ENCODE measurements around the gene KLHL17. TPM values are rescaled to one million over a fixed set of nuclear protein-coding genes. Genes with fewer than 3 reads are reported as not detected.

Gene KLHL17
- total RNA-seq, 1 experiment from 2014 or later: 58.8 TPM

DNA sequence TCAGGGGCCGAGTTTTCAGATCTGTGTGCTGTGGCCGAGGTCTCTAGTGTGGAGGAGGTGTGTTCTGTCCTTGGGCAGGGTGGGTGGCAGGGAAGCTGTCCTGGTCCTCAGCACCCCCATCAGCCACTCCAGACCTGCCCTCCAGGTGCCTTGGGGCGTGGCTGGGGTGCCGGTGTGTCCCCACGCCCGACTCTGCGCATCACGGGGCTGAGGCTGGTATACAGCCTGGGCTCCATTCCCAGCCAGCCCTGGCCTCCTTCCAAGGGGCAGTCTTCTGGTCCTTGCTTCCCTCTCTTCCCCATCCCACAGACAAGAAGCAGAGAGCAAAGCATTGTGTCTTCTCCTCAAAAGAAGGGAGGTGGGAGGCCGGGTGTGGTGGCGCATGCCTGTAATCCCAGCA, 32.6 kb upstream of the KLHL17 start:
- BruUV-seq (replicated peaks): no TSS peak
- no peaks in the 10 kb centered on the region for H3K9me3 ChIP-seq (ENCODE audit: control insufficient read depth, insufficient read depth, low read depth, low read length)
- peaks cover 47% of the 10 kb centered on the region for H3K4me1 ChIP-seq (ENCODE audit: control insufficient read depth, insufficient read depth, low read length)
- in situ Hi-C loops (cut with HindIII; ENCODE audit: low pct_unique_long_range_greater_than_20kb, low sequenced_read_pairs) (no loop called here), intact Hi-C loops (cut with micrococcal nuclease; ENCODE audit: unreplicated experiment) (no loop called here)
- POLR2A ChIA-PET: no interaction called here
- no peak overlapping the region; the same call in 1 of the 2 replicates for H3K27ac ChIP-seq (ENCODE audit: low read length)
- no peaks in the 10 kb centered on the region for H3K27me3 ChIP-seq (ENCODE audit: control insufficient read depth, insufficient read depth, low read length)
- no peak for ATAC-seq
- DNase-seq (ENCODE audit: low read depth, low spot score): no peak
- H3K4me3 ChIP-seq (ENCODE audit: low read depth in 2 of 2, low read length in 2 of 2): no peak overlapping the region
- CTCF ChIA-PET: no interaction called here
- TF ChIP-seq, protein P1, sequence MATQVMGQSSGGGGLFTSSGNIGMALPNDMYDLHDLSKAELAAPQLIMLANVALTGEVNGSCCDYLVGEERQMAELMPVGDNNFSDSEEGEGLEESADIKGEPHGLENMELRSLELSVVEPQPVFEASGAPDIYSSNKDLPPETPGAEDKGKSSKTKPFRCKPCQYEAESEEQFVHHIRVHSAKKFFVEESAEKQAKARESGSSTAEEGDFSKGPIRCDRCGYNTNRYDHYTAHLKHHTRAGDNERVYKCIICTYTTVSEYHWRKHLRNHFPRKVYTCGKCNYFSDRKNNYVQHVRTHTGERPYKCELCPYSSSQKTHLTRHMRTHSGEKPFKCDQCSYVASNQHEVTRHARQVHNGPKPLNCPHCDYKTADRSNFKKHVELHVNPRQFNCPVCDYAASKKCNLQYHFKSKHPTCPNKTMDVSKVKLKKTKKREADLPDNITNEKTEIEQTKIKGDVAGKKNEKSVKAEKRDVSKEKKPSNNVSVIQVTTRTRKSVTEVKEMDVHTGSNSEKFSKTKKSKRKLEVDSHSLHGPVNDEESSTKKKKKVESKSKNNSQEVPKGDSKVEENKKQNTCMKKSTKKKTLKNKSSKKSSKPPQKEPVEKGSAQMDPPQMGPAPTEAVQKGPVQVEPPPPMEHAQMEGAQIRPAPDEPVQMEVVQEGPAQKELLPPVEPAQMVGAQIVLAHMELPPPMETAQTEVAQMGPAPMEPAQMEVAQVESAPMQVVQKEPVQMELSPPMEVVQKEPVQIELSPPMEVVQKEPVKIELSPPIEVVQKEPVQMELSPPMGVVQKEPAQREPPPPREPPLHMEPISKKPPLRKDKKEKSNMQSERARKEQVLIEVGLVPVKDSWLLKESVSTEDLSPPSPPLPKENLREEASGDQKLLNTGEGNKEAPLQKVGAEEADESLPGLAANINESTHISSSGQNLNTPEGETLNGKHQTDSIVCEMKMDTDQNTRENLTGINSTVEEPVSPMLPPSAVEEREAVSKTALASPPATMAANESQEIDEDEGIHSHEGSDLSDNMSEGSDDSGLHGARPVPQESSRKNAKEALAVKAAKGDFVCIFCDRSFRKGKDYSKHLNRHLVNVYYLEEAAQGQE (IDR thresholded peaks at IDR 0.05; ENCODE audit: insufficient read depth in 1 of 2, low read depth in 2 of 2, low read length in 1 of 2): no peak
- TF ChIP-seq SIN3A (IDR thresholded peaks at IDR 0.05; ENCODE audit: borderline replicate concordance, insufficient read depth, low read depth, low read length) (no peak), TCF7L2 (IDR thresholded peaks at IDR 0.05; ENCODE audit: low read depth, low read length) (no peak), POLR2AphosphoS5 (IDR thresholded peaks at IDR 0.05; ENCODE audit: low read depth, low read length) (no peak)
- TF ChIP-seq, protein P2, sequence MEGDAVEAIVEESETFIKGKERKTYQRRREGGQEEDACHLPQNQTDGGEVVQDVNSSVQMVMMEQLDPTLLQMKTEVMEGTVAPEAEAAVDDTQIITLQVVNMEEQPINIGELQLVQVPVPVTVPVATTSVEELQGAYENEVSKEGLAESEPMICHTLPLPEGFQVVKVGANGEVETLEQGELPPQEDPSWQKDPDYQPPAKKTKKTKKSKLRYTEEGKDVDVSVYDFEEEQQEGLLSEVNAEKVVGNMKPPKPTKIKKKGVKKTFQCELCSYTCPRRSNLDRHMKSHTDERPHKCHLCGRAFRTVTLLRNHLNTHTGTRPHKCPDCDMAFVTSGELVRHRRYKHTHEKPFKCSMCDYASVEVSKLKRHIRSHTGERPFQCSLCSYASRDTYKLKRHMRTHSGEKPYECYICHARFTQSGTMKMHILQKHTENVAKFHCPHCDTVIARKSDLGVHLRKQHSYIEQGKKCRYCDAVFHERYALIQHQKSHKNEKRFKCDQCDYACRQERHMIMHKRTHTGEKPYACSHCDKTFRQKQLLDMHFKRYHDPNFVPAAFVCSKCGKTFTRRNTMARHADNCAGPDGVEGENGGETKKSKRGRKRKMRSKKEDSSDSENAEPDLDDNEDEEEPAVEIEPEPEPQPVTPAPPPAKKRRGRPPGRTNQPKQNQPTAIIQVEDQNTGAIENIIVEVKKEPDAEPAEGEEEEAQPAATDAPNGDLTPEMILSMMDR (IDR thresholded peaks at IDR 0.05): no peak
- H3K36me3 ChIP-seq (ENCODE audit: control insufficient read depth, insufficient read depth, low read length): no peaks in the 10 kb centered on the region

DNA sequence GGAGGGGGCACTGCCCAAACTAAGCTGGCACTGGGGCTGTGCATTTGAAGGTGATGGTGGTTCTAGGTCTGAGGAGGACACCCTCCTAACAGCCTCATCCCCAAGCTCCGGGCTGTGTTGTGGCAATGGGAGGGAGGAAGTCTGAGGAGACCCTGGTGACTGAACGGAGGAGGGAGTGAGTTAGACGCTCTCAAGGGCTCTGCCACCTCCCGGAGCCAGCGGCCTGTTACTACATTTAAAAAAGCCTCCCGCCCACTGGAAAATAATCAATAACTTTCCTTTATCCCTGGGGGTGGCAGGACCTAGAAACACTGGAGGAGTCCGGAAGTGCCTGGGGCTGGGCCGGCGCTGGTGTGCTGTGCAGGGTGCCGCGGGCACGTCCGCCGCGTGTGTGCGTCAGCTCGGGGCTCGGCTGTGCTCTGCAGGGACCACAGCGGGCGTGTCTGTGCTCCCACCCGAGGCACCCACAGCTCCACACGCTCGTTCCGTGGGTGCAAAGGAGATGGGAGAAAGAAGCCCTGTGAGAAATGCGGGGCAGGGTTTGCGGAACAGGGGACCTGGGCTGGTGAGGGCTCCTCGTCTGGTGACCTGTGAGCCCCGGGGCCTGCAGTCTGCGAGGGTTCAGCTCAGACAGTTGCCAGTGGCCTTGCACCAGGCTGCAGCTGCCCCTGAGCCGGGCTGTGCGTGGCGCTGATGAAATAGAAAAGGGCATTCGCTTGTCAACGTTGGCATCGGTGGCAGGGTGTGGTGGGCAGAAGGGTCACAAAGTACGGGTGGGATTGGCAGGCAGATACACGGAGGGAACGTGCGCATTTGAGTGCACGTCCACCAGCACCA, 31.3 kb upstream of the KLHL17 start:
- Histone ChIP-seq H3K27me3 (ENCODE audit: control insufficient read depth, insufficient read depth, low read length) (no peaks in the 10 kb centered on the region), H3K36me3 (ENCODE audit: control insufficient read depth, insufficient read depth, low read length) (no peaks in the 10 kb centered on the region), H3K27ac (ENCODE audit: low read length) (no peak overlapping the region; the same call in 1 of the 2 replicates), H3K4me3 (ENCODE audit: low read depth in 2 of 2, low read length in 2 of 2) (no peak overlapping the region), H3K4me1 (ENCODE audit: control insufficient read depth, insufficient read depth, low read length) (peaks cover 46% of the 10 kb centered on the region), H3K9me3 (ENCODE audit: control insufficient read depth, insufficient read depth, low read depth, low read length) (no peaks in the 10 kb centered on the region)
- BruUV-seq (replicated peaks): TSS peak; percentile 35
- TF ChIP-seq, protein P1 (IDR thresholded peaks at IDR 0.05; ENCODE audit: insufficient read depth in 1 of 2, low read depth in 2 of 2, low read length in 1 of 2): no peak
- no peak for TF ChIP-seq SIN3A (IDR thresholded peaks at IDR 0.05; ENCODE audit: borderline replicate concordance, insufficient read depth, low read depth, low read length)
- TF ChIP-seq POLR2AphosphoS5 (IDR thresholded peaks at IDR 0.05; ENCODE audit: low read depth, low read length): no peak
- TF ChIP-seq, protein P2 (IDR thresholded peaks at IDR 0.05): no peak
- TF ChIP-seq TCF7L2 (IDR thresholded peaks at IDR 0.05; ENCODE audit: low read depth, low read length): no peak
- ChIA-PET CTCF (no interaction called here), POLR2A (interaction anchor here (0.6 kb wide), 1 partner anchor 14 kb away, joined by 9 read pairs; no protein-coding TSS in a partner anchor)
- ATAC-seq: no peak
- intact Hi-C loops (cut with micrococcal nuclease; ENCODE audit: unreplicated experiment): no loop called here
- in situ Hi-C loops (cut with HindIII; ENCODE audit: low pct_unique_long_range_greater_than_20kb, low sequenced_read_pairs): no loop called here
- no peak for DNase-seq (ENCODE audit: low read depth, low spot score)
